ENCODE data around the gene RNASEH2A. TPM values are rescaled to one million over a fixed set of nuclear protein-coding genes. Genes with fewer than 3 reads are reported as not detected.

RNASEH2A gene
- total RNA-seq, 1 donor from 2014 or later = 3.0 TPM

DNA sequence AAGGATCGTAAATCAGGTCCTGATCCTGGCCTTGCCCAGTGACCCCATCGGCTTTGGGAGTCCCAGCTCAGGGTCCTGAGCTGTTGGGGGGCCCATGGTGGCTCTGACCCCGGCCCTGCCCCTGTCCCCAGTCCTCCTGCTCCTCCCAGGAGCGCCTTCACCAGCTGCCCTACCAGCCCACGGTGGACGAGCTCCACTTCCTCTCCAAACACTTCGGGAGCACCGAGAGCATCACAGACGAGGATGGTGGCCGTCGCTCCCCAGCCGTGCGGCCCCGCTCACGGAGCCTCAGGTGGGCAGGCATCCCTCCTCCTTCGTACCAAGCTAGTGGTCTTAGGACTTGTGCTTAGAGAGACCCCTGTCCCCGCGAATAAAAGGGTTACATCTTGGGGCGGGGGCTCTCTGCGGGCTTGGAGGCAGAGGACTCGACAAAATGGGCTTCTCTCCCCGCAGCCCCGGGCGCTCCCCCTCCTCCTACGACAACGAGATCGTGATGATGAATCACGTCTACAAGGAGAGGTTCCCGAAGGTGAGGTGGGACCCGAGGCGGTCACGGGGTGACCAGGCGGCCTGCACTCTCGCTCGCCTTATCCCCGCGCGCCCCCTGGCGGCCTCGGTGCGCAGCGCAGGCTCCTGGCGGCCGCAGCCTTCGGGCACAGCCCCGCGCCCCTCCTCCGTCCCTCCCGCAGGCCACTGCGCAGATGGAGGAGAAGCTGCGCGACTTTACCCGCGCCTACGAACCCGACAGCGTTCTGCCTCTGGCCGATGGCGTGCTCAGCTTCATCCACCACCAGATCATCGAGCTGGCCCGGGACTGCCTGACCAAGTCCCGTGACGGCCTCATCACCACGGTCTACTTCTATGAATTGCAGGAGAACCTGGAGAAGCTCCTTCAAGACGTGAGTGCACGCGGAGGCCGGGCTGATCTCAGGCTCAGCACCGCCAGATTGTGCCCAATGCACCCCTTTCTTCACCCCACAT lies 41.1 kb downstream of the RNASEH2A start:
- DNase-seq (ENCODE audit: low spot score) (peak; percentile 80), ATAC-seq (peak; percentile 100)

DNA sequence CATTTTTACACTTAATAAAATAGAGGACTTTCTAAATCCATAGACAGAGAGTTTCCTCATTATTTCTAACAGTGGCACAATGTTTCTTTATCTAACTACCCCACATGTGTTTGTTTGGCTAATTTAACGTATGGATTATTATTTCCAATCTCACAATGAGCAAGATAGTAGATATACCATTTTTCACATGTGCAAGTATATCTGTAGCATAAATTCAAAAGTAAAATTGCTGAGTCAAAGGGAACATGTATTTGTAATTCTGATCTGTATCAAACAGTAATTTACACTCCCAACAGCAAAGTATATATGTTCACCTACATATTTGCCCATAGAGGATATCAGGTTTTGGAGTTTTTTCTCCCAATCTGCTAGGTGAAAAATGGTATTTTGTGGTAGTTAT lies 50.3 kb downstream of the RNASEH2A start:
- DNase-seq (ENCODE audit: low spot score) (no peak), ATAC-seq (no peak)

DNA sequence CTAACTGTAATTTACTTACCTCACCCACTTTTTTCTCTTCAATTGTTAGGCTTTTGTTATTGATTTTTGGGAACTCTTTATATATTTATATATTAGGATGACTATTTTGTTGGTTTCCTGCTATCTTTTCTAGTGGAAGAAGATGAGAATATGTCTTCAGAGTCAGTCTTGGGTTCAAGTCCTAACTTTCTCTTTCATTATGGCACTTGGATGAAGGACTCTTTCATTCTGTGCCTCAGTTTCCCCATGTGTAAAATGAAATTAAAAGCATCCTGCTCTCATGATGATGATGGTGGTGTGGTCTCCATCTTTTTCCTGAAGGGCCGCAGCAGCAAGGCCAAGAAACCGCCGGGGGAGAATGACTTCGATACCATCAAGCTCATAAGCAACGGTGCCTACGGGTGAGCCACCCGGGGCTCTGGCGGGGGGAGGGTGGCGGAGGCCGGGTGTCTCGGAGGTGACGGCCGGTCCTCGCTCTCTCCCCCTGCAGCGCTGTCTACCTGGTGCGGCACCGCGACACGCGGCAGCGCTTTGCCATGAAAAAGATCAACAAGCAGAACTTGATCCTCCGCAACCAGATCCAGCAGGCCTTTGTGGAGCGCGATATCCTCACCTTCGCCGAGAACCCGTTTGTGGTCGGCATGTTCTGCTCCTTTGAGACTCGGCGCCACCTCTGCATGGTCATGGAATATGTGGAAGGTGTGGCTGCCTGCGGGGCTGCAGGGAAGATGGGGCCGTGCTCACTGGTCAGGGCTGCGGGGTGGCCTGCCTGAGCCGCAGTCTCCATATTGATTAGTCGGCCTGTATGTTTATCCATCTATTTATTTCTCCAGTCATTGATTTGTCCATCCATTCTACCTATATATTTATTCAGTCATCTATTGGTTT lies 51.9 kb downstream of the RNASEH2A start:
- ATAC-seq = no peak

DNA sequence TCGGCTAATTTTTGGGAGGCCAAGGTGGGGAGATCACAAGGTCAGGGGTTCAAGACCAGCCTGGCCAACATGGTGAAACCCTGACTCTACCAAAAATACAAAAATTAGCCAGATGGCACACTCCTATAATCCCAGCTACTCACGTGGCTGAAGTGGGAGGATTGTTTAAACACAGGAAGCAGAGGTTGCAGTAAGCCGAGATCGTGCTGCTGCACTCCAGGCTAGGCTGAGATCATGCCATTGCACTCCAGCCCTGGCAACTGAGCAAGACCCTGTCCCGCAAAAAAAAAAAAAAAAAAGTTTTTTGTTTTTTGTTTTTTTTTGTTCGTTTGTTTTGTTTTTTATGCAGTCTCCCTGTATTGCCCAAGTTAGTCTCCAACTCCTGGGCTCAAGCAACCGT lies 53.2 kb downstream of the RNASEH2A start:
- DNase-seq (ENCODE audit: low spot score) = no peak

More for the DNA sequence above, 51.9 kb downstream of the RNASEH2A start:
- DNase-seq (ENCODE audit: low spot score) = no peak

More for the DNA sequence above, 53.2 kb downstream of the RNASEH2A start:
- no peak for ATAC-seq

Other genes with a start within 250 kb of the RNASEH2A start
- gene ZNF490, start 195.8 kb upstream of the RNASEH2A start, total RNA-seq = 3.9 TPM
- gene ZNF791, start 195.7 kb upstream of the RNASEH2A start, total RNA-seq = 9.1 TPM
- gene MAN2B1, start 139.8 kb upstream of the RNASEH2A start, total RNA-seq = 54.8 TPM
- gene WDR83, start 139.8 kb upstream of the RNASEH2A start, total RNA-seq = 3.8 TPM
- 41.6 TPM for gene DHPS, start 124.7 kb upstream of the RNASEH2A start, total RNA-seq
- not detected for gene GNG14, start 118.6 kb upstream of the RNASEH2A start, total RNA-seq
- 3.3 TPM for gene FBXW9, start 110.0 kb upstream of the RNASEH2A start, total RNA-seq
- gene TNPO2, start 82.7 kb upstream of the RNASEH2A start, total RNA-seq = 19.5 TPM
- gene TRIR, start 71.9 kb upstream of the RNASEH2A start, total RNA-seq = 91.0 TPM
- gene GET3, start 69.1 kb upstream of the RNASEH2A start, total RNA-seq = 23.0 TPM
- not detected for gene BEST2, start 54.8 kb upstream of the RNASEH2A start, total RNA-seq
- gene HOOK2, start 31.0 kb upstream of the RNASEH2A start, total RNA-seq = 23.2 TPM
- gene JUNB, start 15.1 kb upstream of the RNASEH2A start, total RNA-seq = 16.3 TPM
- 224 TPM for gene PRDX2, start 4.8 kb upstream of the RNASEH2A start, total RNA-seq
- gene THSD8, start 4.5 kb upstream of the RNASEH2A start, total RNA-seq = 1.5 TPM
- gene RTBDN, start 28.0 kb downstream of the RNASEH2A start, total RNA-seq = not detected
- gene MAST1, start 31.9 kb downstream of the RNASEH2A start, total RNA-seq = 0.86 TPM
- gene DNASE2, start 74.9 kb downstream of the RNASEH2A start, total RNA-seq = 22.3 TPM
- 0.35 TPM for gene KLF1, start 80.6 kb downstream of the RNASEH2A start, total RNA-seq
- gene GCDH, start 84.6 kb downstream of the RNASEH2A start, total RNA-seq = 109 TPM
- not detected for gene SYCE2, start 112.7 kb downstream of the RNASEH2A start, total RNA-seq
- 34.2 TPM for gene FARSA, start 127.1 kb downstream of the RNASEH2A start, total RNA-seq
- 1,041 TPM for gene CALR, start 132.0 kb downstream of the RNASEH2A start, total RNA-seq
- gene RAD23A, start 139.3 kb downstream of the RNASEH2A start, total RNA-seq = 42.6 TPM
- 12.0 TPM for gene GADD45GIP1, start 150.6 kb downstream of the RNASEH2A start, total RNA-seq
- not detected for gene DAND5, start 163.0 kb downstream of the RNASEH2A start, total RNA-seq
- 41.4 TPM for gene NFIX, start 188.9 kb downstream of the RNASEH2A start, total RNA-seq